ENCODE measurements around the gene REN.
A peak's percentile ranks its signal among the peaks of the same experiment; 100 is the strongest.

The REN gene

GRCh38 chr1:204145033-204145504, 21.1 kb downstream of the REN start:
- H3K4me3 ChIP-seq (ENCODE audit: control insufficient read depth in 1 of 7, extremely low read depth in 1 of 7, insufficient read depth in 4 of 7, low read depth in 2 of 7, low read length in 6 of 7), result no peak overlapping the region
- CTCF ChIA-PET, result interaction anchor here (0.9 to 1.9 kb wide), 4 partner anchors 9 to 17 kb away, joined by 3 to 7 read pairs (median 4); no protein-coding TSS in a partner anchor
- peak in 1 of 3 donors; percentile 21 for DNase-seq
- WGBS (ENCODE audit: insufficient coverage), result 98% methylated on average over 4 of the region's 4 CpGs
- POLR2A ChIA-PET, result no interaction called here
- peaks cover 0 to 3% (median 0%) of the 10 kb centered on the region in 4 experiments for H3K36me3 ChIP-seq (ENCODE audit: control insufficient read depth in 4 of 4, insufficient read depth in 4 of 4, low read length in 3 of 4)
- no peak overlapping the region for H3K27ac ChIP-seq (ENCODE audit: insufficient read depth in 1 of 2, low read depth in 1 of 2, low read length in 2 of 2, poor library complexity in 1 of 2, severe bottlenecking in 2 of 2)
- H3K27me3 ChIP-seq (replicated peaks in 2 of 5; ENCODE audit: control insufficient read depth in 4 of 5, insufficient read depth in 5 of 5, low read length in 4 of 5), result peaks cover 0 to 2% (median 0%) of the 10 kb centered on the region in 5 experiments
- H3K9me3 ChIP-seq (ENCODE audit: control extremely low read depth in 1 of 5, control insufficient read depth in 4 of 5, insufficient read depth in 2 of 5, low read depth in 1 of 5, low read length in 4 of 5), result no peaks in the 10 kb centered on the region
- H3K4me1 ChIP-seq (ENCODE audit: control extremely low read depth in 1 of 4, control insufficient read depth in 4 of 4, insufficient read depth in 4 of 4, low read length in 3 of 4), result no peaks in the 10 kb centered on the region

- Histone ChIP-seq H3K4me3 (ENCODE audit: control insufficient read depth in 1 of 7, extremely low read depth in 1 of 7, insufficient read depth in 4 of 7, low read depth in 2 of 7, low read length in 6 of 7) (no peak overlapping the region), H3K4me1 (ENCODE audit: control extremely low read depth in 1 of 4, control insufficient read depth in 4 of 4, insufficient read depth in 4 of 4, low read length in 3 of 4) (no peaks in the 10 kb centered on the region), H3K36me3 (ENCODE audit: control insufficient read depth in 4 of 4, insufficient read depth in 4 of 4, low read length in 3 of 4) (peaks cover 0 to 14% (median 0%) of the 10 kb centered on the region in 4 experiments), H3K27ac (ENCODE audit: insufficient read depth in 1 of 2, low read depth in 1 of 2, low read length in 2 of 2, poor library complexity in 1 of 2, severe bottlenecking in 2 of 2) (no peak overlapping the region), H3K9me3 (ENCODE audit: control extremely low read depth in 1 of 5, control insufficient read depth in 4 of 5, insufficient read depth in 2 of 5, low read depth in 1 of 5, low read length in 4 of 5) (no peaks in the 10 kb centered on the region), H3K27me3 (replicated peaks in 2 of 5; ENCODE audit: control insufficient read depth in 4 of 5, insufficient read depth in 5 of 5, low read length in 4 of 5) (peaks cover 0 to 1% (median 0%) of the 10 kb centered on the region in 5 experiments)
- 98% methylated on average over 9 of the region's 14 CpGs for WGBS (ENCODE audit: insufficient coverage)
- ChIA-PET CTCF (interaction anchor here (0.6 to 1.3 kb wide), 2 partner anchors 25 to 181 kb away, joined by 3 read pairs; no protein-coding TSS in a partner anchor), POLR2A (interaction anchor here (0.6 kb wide), 1 partner anchor 136 kb away, joined by 3 read pairs; no protein-coding TSS in a partner anchor)
- DNase-seq, result no peak
These were observed 22.7 kb downstream of the REN start for GRCh38 chr1:204143276-204144041.

GRCh38 chr1:204142032-204142974, 23.8 kb downstream of the REN start:
- ChIA-PET POLR2A (no interaction called here), CTCF (interaction anchor here (0.6 to 5.6 kb wide), 3 partner anchors 14 to 180 kb away, joined by 3 to 36 read pairs (median 3); no protein-coding TSS in a partner anchor)
- DNase-seq, result no peak
- no peaks in the 10 kb centered on the region for H3K4me1 ChIP-seq (ENCODE audit: control extremely low read depth in 1 of 4, control insufficient read depth in 4 of 4, insufficient read depth in 4 of 4, low read length in 3 of 4)
- no peaks in the 10 kb centered on the region for H3K9me3 ChIP-seq (ENCODE audit: control extremely low read depth in 1 of 5, control insufficient read depth in 4 of 5, insufficient read depth in 2 of 5, low read depth in 1 of 5, low read length in 4 of 5)
- no peak overlapping the region for H3K27ac ChIP-seq (ENCODE audit: insufficient read depth in 1 of 2, low read depth in 1 of 2, low read length in 2 of 2, poor library complexity in 1 of 2, severe bottlenecking in 2 of 2)
- WGBS (ENCODE audit: insufficient coverage), result 95% methylated on average over 4 of the region's 5 CpGs
- H3K4me3 ChIP-seq (ENCODE audit: control insufficient read depth in 1 of 7, extremely low read depth in 1 of 7, insufficient read depth in 4 of 7, low read depth in 2 of 7, low read length in 6 of 7), result no peak overlapping the region
- H3K36me3 ChIP-seq (ENCODE audit: control insufficient read depth in 4 of 4, insufficient read depth in 4 of 4, low read length in 3 of 4), result peaks cover 0 to 16% (median 0%) of the 10 kb centered on the region in 4 experiments
- no peaks in the 10 kb centered on the region for H3K27me3 ChIP-seq (replicated peaks in 2 of 5; ENCODE audit: control insufficient read depth in 4 of 5, insufficient read depth in 5 of 5, low read length in 4 of 5)

GRCh38 chr1:204141131-204141530, 25.0 kb downstream of the REN start:
- H3K4me1 ChIP-seq (ENCODE audit: control extremely low read depth in 1 of 4, control insufficient read depth in 4 of 4, insufficient read depth in 4 of 4, low read length in 3 of 4), result no peaks in the 10 kb centered on the region
- no peaks in the 10 kb centered on the region for H3K9me3 ChIP-seq (ENCODE audit: control extremely low read depth in 1 of 5, control insufficient read depth in 4 of 5, insufficient read depth in 2 of 5, low read depth in 1 of 5, low read length in 4 of 5)
- no peak overlapping the region for H3K4me3 ChIP-seq (ENCODE audit: control insufficient read depth in 1 of 7, extremely low read depth in 1 of 7, insufficient read depth in 4 of 7, low read depth in 2 of 7, low read length in 6 of 7)
- ChIA-PET POLR2A (no interaction called here), CTCF (interaction anchor here (0.6 to 5.6 kb wide), 3 partner anchors 13 to 1616 kb away, joined by 3 to 36 read pairs (median 3); no protein-coding TSS in a partner anchor)
- H3K36me3 ChIP-seq (ENCODE audit: control insufficient read depth in 4 of 4, insufficient read depth in 4 of 4, low read length in 3 of 4), result peaks cover 0 to 16% (median 0%) of the 10 kb centered on the region in 4 experiments
- H3K27me3 ChIP-seq (replicated peaks in 2 of 5; ENCODE audit: control insufficient read depth in 4 of 5, insufficient read depth in 5 of 5, low read length in 4 of 5), result no peaks in the 10 kb centered on the region
- H3K27ac ChIP-seq (ENCODE audit: insufficient read depth in 1 of 2, low read depth in 1 of 2, low read length in 2 of 2, poor library complexity in 1 of 2, severe bottlenecking in 2 of 2), result no peak overlapping the region
- 100% methylated on average over 2 of the region's 3 CpGs for WGBS (ENCODE audit: insufficient coverage)
- DNase-seq, result no peak

GRCh38 chr1:204139952-204140351, 26.2 kb downstream of the REN start:
- Histone ChIP-seq H3K27me3 (replicated peaks in 2 of 5; ENCODE audit: control insufficient read depth in 4 of 5, insufficient read depth in 5 of 5, low read length in 4 of 5) (no peaks in the 10 kb centered on the region), H3K9me3 (ENCODE audit: control extremely low read depth in 1 of 5, control insufficient read depth in 4 of 5, insufficient read depth in 2 of 5, low read depth in 1 of 5, low read length in 4 of 5) (no peaks in the 10 kb centered on the region), H3K27ac (ENCODE audit: insufficient read depth in 1 of 2, low read depth in 1 of 2, low read length in 2 of 2, poor library complexity in 1 of 2, severe bottlenecking in 2 of 2) (no peak overlapping the region), H3K36me3 (ENCODE audit: control insufficient read depth in 4 of 4, insufficient read depth in 4 of 4, low read length in 3 of 4) (peaks cover 0 to 16% (median under 1%) of the 10 kb centered on the region in 4 experiments), H3K4me1 (ENCODE audit: control extremely low read depth in 1 of 4, control insufficient read depth in 4 of 4, insufficient read depth in 4 of 4, low read length in 3 of 4) (no peaks in the 10 kb centered on the region), H3K4me3 (ENCODE audit: control insufficient read depth in 1 of 7, extremely low read depth in 1 of 7, insufficient read depth in 4 of 7, low read depth in 2 of 7, low read length in 6 of 7) (no peak overlapping the region)
- DNase-seq, result no peak
- CTCF ChIA-PET, result interaction anchor here (1.1 to 5.6 kb wide), 3 partner anchors 10 to 268 kb away, joined by 3 to 36 read pairs (median 27); no protein-coding TSS in a partner anchor
- WGBS (ENCODE audit: insufficient coverage), result 99% methylated on average over 6 of the region's 6 CpGs
- POLR2A ChIA-PET, result no interaction called here

GRCh38 chr1:204139088-204139487, 27.0 kb downstream of the REN start:
- Histone ChIP-seq H3K4me3 (ENCODE audit: control insufficient read depth in 1 of 7, extremely low read depth in 1 of 7, insufficient read depth in 4 of 7, low read depth in 2 of 7, low read length in 6 of 7) (no peak overlapping the region), H3K4me1 (ENCODE audit: control extremely low read depth in 1 of 4, control insufficient read depth in 4 of 4, insufficient read depth in 4 of 4, low read length in 3 of 4) (no peaks in the 10 kb centered on the region), H3K27me3 (replicated peaks in 2 of 5; ENCODE audit: control insufficient read depth in 4 of 5, insufficient read depth in 5 of 5, low read length in 4 of 5) (no peaks in the 10 kb centered on the region), H3K9me3 (ENCODE audit: control extremely low read depth in 1 of 5, control insufficient read depth in 4 of 5, insufficient read depth in 2 of 5, low read depth in 1 of 5, low read length in 4 of 5) (no peaks in the 10 kb centered on the region), H3K27ac (ENCODE audit: insufficient read depth in 1 of 2, low read depth in 1 of 2, low read length in 2 of 2, poor library complexity in 1 of 2, severe bottlenecking in 2 of 2) (no peak overlapping the region), H3K36me3 (ENCODE audit: control insufficient read depth in 4 of 4, insufficient read depth in 4 of 4, low read length in 3 of 4) (peaks cover 0 to 18% (median 2%) of the 10 kb centered on the region in 4 experiments)
- ChIA-PET CTCF (interaction anchor here (0.6 to 5.6 kb wide), 6 partner anchors 9 to 995 kb away, joined by 3 to 36 read pairs (median 4); no protein-coding TSS in a partner anchor), POLR2A (no interaction called here)
- no peak for DNase-seq
- WGBS (ENCODE audit: insufficient coverage), result 100% methylated on average over 2 of the region's 2 CpGs

All from common myeloid progenitor, CD34-positive (primary cell).